ENCODE data around the gene TNFSF9.

Gene TNFSF9, protein sequence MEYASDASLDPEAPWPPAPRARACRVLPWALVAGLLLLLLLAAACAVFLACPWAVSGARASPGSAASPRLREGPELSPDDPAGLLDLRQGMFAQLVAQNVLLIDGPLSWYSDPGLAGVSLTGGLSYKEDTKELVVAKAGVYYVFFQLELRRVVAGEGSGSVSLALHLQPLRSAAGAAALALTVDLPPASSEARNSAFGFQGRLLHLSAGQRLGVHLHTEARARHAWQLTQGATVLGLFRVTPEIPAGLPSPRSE

DNA sequence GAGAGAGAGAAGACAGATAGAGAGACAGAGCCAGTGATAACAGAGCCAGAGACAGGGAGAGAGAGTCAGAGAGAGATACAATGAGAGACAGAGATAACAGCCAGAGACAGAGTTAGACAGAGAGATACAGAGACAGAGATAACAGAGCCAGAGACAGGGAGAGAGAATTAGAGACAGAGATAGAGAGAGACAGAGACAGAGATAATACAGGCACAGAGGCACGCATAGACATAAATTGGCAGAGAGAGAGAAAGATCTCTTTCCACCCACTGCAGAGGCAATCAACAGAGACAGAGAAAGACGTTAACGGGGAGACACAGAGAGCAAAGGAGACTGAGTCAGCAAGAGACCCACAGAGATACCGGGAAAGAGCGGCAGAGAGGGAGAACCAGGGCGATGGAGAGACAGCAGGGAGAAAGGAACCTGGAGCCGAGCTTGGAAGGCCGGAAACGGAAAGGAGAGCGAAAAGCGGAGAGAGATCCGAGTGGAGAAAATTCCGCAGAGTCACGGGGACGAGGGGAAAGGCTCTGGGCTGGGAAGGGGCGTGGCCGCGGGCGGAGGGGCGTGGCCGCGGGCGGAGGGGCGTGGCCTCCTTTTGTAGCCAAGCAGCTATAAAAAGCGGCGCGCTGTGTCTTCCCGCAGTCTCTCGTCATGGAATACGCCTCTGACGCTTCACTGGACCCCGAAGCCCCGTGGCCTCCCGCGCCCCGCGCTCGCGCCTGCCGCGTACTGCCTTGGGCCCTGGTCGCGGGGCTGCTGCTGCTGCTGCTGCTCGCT is at the start of gene TNFSF9:
TSS of gene TNFSF9 (plus strand) at position 641 of the 777 bp plus-strand sequence. CDS start at position 652, 11 bp downstream.
- DNase-seq (ENCODE audit: low spot score) = peak; percentile 84

DNA sequence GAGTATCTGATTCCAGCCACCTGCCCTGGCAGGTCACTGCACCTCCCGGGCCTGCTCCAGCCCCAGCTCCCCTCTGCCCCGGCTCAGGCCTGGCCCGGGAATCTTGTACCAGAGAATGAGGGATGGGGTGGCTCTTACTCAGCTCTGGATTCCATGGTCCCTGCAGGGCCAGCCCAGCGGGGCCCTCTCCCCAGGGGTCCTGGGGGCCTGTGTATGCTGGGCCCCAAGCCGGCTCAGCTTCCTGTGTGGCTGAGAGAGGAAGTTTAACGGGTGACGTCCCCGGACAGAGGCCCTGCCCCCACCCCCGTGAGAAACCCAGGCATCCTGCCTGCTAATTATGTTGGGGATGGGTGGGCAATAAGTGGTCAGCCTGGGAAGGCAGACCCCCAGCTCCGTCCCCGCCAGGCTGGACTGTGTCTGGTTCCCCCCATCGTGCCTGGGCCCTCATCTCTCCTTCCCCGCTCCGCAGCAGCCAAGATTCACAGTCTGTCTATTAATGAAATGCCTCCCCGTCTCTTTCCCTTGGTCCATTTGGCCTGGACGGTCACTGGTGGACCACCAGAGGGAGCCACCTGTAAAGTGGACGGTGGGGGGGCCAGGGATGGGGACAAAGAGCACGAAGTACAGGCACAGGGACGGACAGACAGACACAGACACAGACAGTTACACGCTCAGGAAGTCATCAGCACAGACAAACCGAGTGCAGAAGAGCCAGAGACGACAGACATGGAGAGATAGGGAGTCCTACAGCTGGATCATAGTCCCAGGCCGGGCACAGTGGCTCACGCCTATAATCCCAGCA is 49.1 kb upstream of the TNFSF9 start, which contains the start of gene DENND1C:
TSS of gene DENND1C (minus strand) at position 247 of the 802 bp plus-strand sequence. CDS start at position 155, 92 bp downstream.
- peak; percentile 73 for DNase-seq (ENCODE audit: low spot score)

DNA sequence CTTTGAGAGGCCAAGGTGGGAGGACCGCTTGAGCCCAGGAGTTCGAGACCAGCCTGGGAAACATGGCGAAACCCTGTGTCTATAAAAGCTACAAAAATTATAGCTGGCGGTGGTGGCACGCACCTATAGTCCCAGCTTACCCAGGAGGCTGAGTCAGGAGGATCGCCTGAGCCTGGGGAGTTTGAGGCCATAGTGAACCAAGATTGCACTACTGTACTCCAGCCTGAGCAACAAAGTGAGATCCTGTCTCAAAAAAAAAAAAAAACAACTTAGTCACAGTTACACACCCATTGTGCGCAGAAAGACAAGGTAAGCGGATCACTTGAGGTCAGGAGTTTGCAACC is 48.5 kb upstream of the TNFSF9 start:
- no peak for DNase-seq (ENCODE audit: low spot score)

DNA sequence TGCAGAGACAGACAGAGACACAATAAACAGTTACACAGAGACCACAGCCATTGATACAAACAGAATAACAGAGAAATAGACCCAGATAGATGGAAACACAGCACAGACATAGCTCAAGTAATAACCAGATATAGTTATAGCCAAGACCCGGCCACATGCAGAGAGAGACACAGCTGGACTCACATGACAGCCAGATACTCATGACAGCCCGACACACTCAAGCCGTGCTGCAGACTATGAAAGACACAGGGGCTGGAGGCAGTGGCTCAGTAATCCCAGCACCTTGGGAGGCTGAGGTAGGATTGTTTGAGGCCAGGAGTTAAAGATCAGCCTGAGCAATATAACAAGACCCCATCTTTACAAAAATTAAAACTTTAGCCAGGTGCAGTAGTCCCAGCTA is 47.6 kb upstream of the TNFSF9 start:
- no peak for DNase-seq (ENCODE audit: low spot score)

DNA sequence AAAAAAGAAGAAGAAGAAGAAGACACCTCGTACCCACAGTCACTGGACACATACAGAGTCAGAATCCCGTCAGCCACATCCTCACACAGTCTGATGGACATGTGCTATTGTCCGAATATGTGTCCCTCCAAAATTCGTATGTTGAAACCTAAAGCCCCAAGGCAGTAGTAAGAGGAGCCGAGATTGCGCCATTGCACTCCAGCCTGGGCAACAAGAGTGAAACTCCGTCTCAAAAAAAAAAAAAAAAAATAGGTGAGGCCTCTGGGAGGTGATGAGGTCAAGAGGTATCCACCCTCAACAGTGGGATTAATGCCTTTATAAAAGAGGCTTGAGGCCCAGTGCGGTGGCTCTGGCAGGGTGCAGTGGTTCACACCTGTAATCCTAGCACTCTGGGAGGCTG is 46.6 kb upstream of the TNFSF9 start:
- DNase-seq (ENCODE audit: low spot score) = no peak

DNA sequence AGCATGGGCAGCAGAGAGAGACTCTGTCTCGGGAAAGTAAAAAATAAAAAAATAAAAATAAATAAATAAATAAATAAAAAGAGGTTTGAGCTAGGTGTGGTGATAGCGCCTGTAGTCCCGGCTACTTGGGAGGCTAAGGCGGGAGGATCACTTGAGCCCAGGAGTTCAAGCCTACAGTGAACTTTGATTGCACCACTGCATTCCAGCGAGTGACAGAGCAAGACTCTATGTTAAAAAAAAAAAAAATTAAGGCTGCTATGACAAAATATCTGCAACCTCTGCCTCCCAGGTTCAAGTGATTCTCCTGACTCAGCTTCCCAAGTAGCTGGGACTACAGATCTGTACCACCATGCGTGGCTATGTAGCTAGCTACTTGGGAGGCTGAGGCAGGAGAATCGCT is 46.0 kb upstream of the TNFSF9 start:
- no peak for DNase-seq (ENCODE audit: low spot score)

DNA sequence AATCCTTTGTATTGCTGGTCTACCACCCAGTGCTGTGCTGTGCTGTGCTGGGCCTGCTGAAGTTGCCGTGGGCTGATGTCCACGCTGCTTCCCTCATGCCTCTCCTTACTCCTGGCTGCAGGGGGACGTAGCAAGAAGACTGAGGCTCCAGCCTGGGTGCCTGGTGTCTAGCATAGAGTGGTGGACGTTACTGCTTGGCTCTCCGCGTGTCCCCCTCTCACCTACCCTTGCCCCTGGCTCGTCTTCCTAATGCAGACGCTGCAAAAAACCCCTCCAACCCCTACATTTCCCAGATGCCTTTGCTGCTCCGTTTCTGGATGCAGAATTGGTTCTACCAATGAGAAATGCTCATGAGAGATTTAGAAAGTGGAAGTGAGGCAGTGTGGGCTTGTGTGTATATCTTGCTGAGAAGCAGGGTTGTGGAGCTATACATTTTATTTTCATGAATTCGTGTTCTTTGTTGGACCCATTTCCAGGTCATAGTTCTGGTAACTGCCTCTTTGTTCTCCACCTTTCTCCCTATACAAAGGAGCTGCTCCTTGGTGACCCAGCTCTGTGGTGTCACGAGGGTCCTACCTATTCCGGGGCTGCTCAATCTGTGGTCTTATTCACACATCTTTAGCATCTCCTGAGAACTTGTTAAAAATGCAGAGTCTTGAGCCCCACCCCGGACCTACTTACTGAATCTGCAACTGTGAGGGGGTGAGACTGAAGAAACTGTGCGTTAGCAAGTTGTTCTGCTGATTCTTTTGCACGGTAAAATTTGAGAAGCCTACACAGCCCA is 41.4 kb upstream of the TNFSF9 start:
- peak; percentile 62 for DNase-seq (ENCODE audit: low spot score)

DNA sequence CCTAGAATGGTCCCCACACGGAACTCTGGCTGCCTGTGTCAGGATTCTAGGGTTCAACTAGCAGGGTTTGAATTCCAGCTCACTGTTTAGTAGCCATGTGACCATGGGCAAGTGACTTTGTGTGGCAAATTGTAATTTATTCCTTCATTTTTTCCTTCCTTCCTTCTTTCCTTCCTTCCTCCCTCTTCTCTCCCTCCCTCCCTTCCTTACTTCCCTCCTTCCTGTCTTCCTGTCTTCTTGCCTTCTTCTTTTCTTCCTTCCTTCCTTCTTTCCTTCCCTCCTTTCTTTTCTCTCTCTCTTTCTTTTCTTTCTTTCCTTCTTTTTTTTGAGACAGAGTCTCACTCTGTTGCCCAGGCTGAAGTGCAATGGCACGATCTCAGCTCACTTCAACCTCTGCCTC is 40.7 kb upstream of the TNFSF9 start:
- DNase-seq (ENCODE audit: low spot score) = no peak

DNA sequence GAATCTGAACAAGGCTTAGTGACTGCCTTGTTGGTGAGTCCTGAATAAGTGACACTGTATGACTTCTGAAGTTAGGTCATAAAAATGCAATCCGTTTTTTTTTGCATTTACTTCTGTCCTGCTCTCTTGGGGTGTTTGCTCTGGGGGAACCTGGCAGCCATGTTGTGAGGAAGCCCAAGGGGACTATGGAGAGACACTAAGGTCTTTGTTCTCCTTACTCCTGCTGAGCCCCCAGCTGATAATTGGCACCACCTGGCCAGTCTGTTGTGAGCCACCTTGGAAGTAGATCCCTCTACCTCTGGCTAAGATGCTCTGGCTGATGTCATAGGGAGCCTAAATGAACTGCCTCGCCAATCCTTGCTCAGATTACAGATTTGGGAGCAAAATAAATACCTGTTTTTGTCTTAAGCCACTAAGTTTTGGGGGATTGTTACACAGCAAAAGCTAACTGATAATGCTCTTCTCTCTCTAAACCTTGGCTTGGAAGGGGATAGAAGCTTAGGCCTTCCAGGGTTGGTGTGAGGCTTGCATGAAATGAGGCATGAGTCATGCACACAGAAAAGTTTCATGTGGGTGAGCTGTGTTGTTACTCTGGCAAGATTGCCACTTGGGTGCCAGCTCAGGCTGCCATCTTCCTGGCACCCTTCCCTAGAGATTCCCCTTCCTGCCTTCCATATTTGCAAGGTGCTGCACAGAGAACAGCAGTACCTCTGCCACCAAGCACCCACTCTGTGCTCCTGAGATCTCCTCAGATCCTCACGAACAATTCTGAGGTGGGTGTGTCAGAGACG is 38.8 kb upstream of the TNFSF9 start:
- no peak for DNase-seq (ENCODE audit: low spot score)

DNA sequence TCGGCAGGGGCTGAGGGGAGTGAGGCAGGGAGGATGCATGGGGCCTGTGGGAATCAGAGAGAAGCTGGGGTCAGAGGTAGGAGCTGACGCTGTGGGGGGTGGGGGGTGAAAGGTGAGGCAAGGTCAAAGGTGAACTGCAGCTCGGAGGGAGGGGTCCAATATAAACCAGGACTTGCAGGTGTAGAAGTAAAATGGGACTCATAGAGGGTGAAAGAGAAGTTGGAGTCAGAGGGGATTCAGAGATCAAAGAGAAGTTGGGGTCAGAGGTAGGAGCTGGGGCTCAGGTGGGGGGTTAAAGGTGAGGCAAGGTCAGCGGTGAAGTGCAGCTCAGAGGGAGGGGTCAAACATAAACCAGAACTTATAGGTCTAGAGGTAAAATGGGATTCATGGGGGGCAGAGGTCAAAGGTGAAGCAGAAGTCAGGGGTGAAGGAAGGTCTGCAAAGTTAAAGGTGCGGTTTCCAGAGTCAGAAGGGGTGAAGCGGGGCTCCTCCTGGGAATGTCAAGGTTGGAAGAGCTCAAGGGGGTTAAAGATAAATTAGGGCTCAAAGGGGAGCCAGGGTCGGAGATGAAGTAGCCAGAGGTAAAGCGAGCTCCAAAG is 36.3 kb upstream of the TNFSF9 start:
- DNase-seq (ENCODE audit: low spot score) = no peak

DNA sequence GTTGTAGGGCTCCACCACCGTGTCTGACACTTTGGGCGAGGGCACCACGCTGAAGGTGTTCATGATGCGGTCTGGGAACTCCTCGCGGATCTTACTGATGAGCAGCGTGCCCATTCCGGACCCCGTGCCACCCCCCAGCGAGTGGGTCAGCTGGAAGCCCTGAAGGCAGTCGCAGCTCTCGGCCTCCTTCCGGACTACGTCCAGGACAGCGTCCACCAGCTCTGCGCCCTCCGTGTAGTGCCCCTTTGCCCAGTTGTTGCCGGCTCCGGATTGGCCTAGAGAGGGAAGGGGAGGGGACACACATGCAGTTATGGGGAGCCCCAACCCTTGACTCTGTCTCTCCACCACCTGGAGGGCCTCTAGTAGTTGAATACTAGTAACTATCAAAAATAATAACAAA is 34.9 kb upstream of the TNFSF9 start:
- DNase-seq (ENCODE audit: low spot score) = no peak

DNA sequence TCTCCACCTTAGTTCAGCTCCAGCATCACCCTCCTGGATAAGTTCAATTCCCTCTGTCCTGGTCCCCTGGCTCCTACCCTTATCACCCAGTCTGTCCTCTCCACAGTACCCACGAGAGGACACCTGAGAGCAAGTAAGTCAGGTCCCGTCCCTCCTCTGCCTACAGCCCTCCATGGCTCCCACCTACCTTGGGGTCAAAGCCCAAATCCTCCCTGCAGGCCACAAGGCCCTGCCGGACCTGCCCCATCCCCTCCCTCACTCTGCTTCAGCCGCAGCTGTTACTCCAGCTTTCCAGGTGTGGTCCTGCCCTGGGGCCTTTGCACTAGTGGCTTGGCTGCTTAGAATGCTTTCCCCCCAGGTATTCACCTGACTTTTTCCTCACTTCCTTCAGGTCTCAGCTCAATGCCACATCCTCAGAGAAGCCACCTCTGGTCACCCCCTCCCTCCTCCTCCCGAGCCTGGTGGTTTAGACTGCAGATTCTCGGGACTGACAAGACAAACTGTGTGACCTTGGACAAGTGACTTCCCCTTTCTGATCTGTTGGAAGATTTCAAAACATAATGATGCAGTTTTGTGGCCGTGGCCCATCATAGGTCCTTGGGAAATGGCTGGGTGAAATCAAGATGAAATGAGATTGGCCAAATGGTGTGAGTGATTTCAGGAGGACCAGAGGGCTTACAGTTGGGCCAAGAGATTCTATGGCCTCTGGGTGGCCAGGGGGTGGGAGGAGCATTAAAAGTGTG is 32.4 kb upstream of the TNFSF9 start:
- no peak for DNase-seq (ENCODE audit: low spot score)

DNA sequence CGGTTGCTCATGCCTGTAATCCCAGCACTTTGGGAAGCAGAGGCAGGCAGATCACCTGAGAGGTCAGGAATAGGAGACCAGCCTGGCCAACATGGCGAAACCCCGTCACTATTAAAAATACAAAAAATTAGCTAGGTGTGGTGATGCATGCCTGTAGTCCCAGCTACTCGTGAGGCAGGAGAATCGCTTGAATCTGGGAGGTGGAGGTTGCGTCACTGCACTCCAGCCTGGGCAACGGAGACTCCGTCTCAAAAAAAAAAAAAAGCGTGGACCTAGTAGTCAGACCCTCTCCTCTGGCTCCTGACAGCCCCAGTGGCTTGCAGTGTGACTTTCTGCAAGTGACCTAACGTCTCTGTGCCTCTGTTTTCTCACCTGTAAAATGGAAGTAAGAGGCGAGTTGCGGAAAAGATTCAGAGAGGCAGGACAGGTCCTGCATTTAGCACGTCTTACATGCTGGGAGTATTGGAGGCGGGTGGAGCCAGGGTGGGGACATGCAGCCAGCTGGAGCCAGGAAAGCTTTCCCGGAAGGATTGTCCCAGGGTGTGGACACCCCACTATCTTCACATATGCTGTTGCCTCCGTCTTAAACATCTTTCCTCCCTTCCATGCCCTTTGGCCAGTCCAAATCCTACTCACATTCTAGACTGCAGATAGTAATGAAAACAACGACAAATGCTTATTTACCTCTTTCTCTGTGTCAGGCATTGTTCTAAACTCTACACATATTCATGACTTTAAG is 31.6 kb upstream of the TNFSF9 start:
- DNase-seq (ENCODE audit: low spot score) = no peak

DNA sequence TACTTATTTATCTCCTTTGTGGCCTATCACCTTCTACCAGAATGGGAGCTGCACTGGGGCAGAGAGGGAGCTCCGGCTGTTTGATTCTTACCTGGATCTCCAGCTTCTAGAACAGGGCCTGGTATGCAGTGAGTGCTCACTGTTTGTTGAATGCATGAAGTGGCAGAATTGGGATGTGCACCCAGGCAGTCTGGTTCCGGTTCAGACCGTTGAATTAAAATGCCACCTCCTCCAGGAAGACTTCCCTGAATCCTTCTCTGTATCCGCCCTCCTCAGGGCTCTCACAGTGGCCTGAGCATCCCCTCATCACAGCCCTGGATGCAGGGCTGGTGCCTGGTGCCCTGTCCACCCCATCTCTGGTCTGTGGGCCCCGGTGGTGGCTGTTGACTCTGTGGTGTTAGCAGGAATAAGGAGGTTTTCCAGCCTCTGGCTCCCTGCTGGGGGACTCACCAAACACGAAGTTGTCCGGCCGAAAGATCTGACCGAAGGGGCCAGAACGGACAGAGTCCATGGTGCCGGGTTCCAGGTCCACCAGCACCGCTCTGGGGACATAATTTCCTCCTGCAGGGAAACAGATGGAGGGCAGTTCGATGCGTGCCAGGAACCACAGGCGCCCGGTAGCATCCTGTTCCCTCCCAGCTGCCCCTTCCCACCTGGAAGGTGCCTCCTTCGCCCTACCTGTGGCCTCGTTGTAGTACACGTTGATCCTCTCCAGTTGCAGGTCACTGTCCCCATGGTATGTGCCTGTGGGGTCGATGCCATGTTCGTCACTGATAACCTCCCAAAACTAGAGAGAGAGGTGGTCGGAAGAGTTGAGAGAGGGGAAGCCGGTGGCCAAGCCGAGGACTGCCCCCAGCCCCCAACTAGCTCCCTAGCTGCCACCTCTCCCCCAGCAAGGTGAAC is 29.7 kb upstream of the TNFSF9 start:
- DNase-seq (ENCODE audit: low spot score) = no peak

DNA sequence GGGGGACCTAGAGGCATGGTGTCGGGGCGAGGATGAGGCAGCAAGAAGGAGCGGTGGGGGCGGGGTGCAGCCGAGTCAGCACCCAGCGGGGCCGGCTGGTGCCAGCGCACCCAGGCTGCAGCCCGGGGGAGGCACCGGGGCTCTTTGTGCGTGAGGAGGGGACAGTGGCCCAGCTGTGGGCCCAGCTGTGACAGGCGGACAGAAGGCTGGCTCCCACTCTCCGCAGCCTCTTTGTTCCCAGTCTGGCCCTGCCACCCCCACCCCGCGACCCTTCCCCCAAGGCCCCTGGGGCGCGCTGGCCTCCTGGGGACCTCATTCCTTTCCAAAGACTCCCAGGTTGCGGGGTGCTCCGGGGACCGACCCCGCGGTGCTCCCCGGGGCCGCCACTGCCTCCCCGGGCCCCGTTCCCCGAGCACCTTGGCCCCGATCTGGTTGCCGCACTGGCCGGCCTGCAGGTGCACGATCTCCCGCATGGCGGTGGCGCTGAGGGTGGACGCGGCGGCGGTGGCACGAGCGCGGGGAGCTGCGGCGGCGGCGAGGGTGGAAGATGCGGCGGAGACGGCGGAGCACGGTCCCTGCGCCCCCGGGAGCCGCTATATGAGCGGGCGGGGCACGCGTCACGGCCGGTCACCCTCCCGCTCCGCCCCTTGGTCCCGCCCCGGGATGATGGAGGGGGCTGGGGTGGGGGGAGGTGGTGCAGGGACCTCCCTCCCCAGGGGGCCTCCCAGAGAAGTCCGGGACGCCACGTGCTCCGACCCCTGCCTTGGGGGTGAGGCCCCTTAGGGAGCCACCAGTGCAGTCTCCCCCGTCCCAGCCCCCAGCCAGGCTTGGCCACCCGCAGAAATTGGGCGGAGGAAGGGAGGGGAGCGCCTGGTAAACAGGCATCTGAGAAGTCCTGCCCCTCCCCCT is 28.8 kb upstream of the TNFSF9 start, which contains the start of gene TUBB4A:
TSS of gene TUBB4A (minus strand) at position 570 of the 909 bp plus-strand sequence. CDS start at position 473, 97 bp downstream.
- no peak for DNase-seq (ENCODE audit: low spot score)

DNA sequence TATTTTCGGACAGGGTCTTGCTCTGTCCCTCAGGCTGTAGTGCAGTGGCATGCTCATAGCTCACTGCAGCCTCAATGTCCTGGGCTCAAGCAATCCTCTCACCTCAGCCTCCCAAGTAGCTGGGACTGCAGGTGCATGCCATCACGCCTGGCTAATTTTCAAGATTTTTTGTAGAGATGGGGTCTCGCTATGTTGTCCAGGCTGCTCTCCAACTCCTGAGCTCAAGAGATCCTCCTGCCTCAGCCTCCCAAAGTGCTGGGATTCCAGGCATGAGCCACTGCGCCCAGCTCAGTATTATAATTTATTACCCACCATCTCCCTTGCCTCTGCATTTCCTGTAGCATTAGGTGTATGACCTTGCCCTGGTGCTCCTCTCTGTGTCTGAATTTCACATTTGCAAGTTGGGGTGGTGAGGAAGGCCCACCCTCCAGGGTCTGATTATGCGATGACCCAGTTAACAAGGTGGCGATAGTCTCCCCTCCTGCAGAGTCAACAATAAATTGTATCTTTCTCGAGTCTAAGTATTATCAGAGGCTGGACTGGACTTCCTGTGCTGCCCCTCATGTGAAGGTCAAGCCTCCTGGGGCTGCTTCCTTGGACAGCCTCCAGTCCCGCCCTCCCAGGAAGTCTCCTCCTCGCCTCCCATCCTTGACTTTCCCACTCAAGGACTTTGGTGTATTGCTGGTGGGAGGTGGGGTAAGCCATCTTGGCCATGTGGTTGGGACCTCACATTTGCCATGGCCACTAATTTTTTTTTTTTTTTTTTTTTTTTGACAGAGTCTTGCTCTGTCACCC is 27.2 kb upstream of the TNFSF9 start:
- DNase-seq (ENCODE audit: low spot score) = no peak

Data from activated CD4-positive, alpha-beta T cell treated with anti-CD3 and anti-CD28 coated beads, Interleukin-2, Interleukin-4, amounts not matched to agents 100 ng/mL and 50 ng/mL, durations not matched to agents 16 hours and 8 hours (primary cell).